Transverse colon (tissue), 4 donors: ENCODE results near the gene BORCS6. TPM values are rescaled to one million over a fixed set of nuclear protein-coding genes. Genes with fewer than 3 reads are reported as not detected.
A peak's percentile ranks its signal among the peaks of the same experiment; 100 is the strongest.

Experiments
- DNase-seq: peaks from one replicate; pipeline ENCODE4 v3.0.0-alpha.2; 2019
- H3K27ac ChIP-seq, 4 donors: fragments of 200-600 bp; sonication (generic); 2 replicates each; pipeline ENCODE4 v1.5.1; 2016 to 2018; ENCODE audit warnings: inconsistent platforms in 4 of 4
- H3K27me3 ChIP-seq: fragments of 200-600 bp; sonication (generic); 2 replicates; pipeline ENCODE4 v1.5.1; 2017; ENCODE audit warnings: inconsistent platforms
- H3K36me3 ChIP-seq, 4 donors: fragments of 200-600 bp; sonication (generic); 2 replicates each; pipeline ENCODE4 v1.5.1; 2017 to 2019; ENCODE audit warnings: inconsistent platforms in 4 of 4
- H3K4me1 ChIP-seq, 4 donors: fragments of 200-600 bp; sonication (generic); 2 replicates each; pipeline ENCODE4 v1.5.1; 2017 to 2020; ENCODE audit warnings: inconsistent platforms in 4 of 4
- H3K4me3 ChIP-seq, 4 donors: fragments of 200-600 bp; sonication (generic); 1 replicate in 1 of 4; 2 replicates in 3 of 4; pipeline versions ENCODE4 v1.5.1 to v1.6.1; 2017 to 2019; ENCODE audit warnings: inconsistent platforms in 4 of 4
- H3K9me3 ChIP-seq, 2 donors: fragments of 200-600 bp; sonication (generic); 2 replicates each; pipeline ENCODE4 v1.5.1; 2017 to 2019; ENCODE audit warnings: inconsistent platforms in 2 of 2
- EP300 ChIP-seq: sonication (generic); formaldehyde crosslinking; IDR thresholded peaks from one replicate; pipeline ENCODE4 v1.6.1; 2017; ENCODE audit warnings: antibody characterized with exemption, low read depth
- POLR2A ChIP-seq: fragments of 450-650 bp; IDR thresholded peaks from one replicate; pipeline ENCODE4 v1.6.1; 2016; ENCODE audit warnings: antibody characterized with exemption, mild to moderate bottlenecking, moderate library complexity
- POLR2AphosphoS5 ChIP-seq, 3 donors: sonication (generic); formaldehyde crosslinking; IDR thresholded peaks; one replicate each; pipeline ENCODE4 v1.6.1; 2016; ENCODE audit warnings: antibody characterized with exemption in 3 of 3
- WGBS, 2 donors: methylation state at CpG; one replicate each; pipeline ENCODE4 v1.1.5; 2018; ENCODE audit warnings: low coverage in 1 of 2; 5-methylcytosine and 5-hydroxymethylcytosine counted together
- in situ Hi-C, 4 donors: fragments of 200-750 bp; cut with MboI; loops; one replicate each; pipeline versions ENCODE4 v1.15.0 to v1.15.1; 2017; ENCODE audit warnings: low sequenced_read_pairs in 3 of 4, low pct_ligation_motif_present in 1 of 4, low pct_unique_long_range_greater_than_20kb in 1 of 4
- intact Hi-C: fragments of 100-400 bp; cut with DNase I; formaldehyde crosslinking; loops from one replicate; pipeline ENCODE4 v1.15.1; 2023; ENCODE audit warnings: low total_unique reads
- total RNA-seq, 4 donors: library from RNA; depleted of rRNA; stranded (reverse); fragments of >200 nt; gene quantifications; one replicate each; pipeline ENCODE4 v1.1.0, GENCODE V29; 2016
- TF ChIP-seq, protein P1 (sequence below), 5 experiments: fragments of 200-600 bp in 3 of 5; fragments of 450-650 bp in 2 of 5; sonication (generic) in 3 of 5; IDR thresholded peaks; 1 replicate in 2 of 5; 2 replicates in 3 of 5; pipeline ENCODE4 v1.5.1; 2016 to 2017; ENCODE audit warnings: antibody characterized with exemption in 5 of 5, inconsistent platforms in 3 of 5, mild to moderate bottlenecking in 2 of 5, moderate library complexity in 1 of 5

BORCS6 gene
- total RNA-seq, 4 donors from 2014 or later, result 3.2 to 17.1 (median 12.7) TPM

DNA sequence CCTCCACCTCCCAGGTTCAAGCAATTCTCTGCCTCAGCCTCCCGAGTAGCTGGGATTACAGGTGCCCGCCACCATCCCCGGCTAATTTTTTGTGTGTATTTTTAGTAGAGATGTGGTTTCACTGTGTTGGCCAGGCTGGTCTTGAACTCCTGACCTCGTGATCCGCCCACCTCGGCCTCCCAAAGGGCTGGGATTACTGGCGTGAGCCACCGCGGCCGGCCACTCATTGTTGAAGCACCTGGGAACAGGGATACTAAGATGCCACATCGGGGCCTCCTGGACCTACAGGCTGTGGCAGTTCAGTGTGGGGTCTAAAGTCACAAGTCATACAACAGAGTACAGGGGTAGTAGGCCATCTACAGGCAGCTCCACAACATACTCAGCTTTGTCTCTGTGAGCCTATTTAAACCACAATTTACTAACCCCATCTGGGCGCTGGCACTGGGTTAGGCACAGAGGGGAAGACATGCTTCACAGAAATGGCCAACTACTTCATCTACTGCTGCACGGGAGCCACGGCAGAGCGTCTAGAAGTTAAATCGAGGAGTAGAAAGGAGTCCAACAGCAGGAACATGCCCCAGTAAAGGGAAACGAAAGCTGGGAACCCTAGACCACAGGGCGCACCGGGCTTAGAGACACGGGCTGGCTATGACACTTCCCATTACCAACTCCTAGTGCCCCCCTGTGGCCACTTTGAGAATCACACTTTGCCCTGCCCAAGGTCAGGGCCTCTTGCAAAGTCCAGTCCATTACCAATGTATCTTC, 31.5 kb downstream of the BORCS6 start:
- peaks cover 22 to 63% (median 42%) of the 10 kb centered on the region in 4 donors for H3K4me1 ChIP-seq
- in situ Hi-C loops, result no loop called here

DNA sequence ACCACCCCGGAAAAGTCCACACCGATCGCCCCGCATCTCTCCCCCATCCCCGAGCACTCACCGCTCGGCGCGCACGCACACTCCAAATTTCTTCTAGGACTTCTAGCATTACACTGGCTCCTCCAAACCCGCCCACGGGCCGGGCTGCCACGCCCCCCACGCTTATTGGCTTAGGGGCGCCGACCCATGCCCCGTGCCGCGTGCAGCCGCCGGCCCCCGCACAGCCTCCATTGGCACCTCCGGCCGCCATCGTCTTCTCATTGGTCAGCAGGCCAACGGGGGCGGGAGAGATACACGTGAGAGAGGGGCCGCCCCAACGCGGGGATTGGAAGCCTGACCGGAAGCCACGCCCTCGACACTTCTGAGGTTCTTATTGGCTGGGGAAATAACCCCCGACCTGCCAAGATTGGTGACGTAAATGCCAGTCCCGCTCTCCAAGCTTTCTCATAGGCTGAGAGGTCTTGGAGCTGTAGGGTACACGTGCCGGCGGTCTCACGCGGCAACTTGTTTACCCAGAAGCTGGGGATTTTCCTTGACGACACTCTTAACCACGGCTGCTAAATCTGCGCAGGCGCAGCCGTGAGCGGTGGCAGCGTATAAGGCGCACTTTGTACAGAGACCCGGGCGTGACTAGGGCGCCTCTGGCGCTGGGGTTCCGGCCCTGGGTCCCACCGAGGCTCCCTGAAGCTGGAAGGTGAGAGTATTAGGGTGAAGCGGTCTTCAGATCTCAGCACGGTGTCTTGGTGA, 33.6 kb downstream of the BORCS6 start:
- TF ChIP-seq EP300 (peak; percentile 79), POLR2AphosphoS5 (IDR thresholded peaks at IDR 0.05) (peak; percentile 100), POLR2A (peak; percentile 100)
- TF ChIP-seq, protein P1, sequence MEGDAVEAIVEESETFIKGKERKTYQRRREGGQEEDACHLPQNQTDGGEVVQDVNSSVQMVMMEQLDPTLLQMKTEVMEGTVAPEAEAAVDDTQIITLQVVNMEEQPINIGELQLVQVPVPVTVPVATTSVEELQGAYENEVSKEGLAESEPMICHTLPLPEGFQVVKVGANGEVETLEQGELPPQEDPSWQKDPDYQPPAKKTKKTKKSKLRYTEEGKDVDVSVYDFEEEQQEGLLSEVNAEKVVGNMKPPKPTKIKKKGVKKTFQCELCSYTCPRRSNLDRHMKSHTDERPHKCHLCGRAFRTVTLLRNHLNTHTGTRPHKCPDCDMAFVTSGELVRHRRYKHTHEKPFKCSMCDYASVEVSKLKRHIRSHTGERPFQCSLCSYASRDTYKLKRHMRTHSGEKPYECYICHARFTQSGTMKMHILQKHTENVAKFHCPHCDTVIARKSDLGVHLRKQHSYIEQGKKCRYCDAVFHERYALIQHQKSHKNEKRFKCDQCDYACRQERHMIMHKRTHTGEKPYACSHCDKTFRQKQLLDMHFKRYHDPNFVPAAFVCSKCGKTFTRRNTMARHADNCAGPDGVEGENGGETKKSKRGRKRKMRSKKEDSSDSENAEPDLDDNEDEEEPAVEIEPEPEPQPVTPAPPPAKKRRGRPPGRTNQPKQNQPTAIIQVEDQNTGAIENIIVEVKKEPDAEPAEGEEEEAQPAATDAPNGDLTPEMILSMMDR (IDR thresholded peaks at IDR 0.05), result no peak
- H3K9me3 ChIP-seq, result no peaks in the 10 kb centered on the region
- in situ Hi-C loops (no loop called here), intact Hi-C loops (no loop called here)
- H3K4me1 ChIP-seq, result peaks cover 24 to 65% (median 45%) of the 10 kb centered on the region in 4 donors
- peak; percentile 100 for DNase-seq
- 1% methylated on average over 12 to 59 of the region's 59 CpGs for WGBS, 2 donors
- peak overlapping the region; percentile 99 to 100 (median 100) for H3K27ac ChIP-seq
- peak overlapping the region; percentile 69 to 94 (median 84) for H3K4me3 ChIP-seq
- H3K27me3 ChIP-seq, result no peaks in the 10 kb centered on the region
- H3K36me3 ChIP-seq, result peaks cover 0 to 3% (median 0%) of the 10 kb centered on the region in 4 donors

More for the DNA sequence above, 31.5 kb downstream of the BORCS6 start:
- intact Hi-C loops, result no loop called here
- Histone ChIP-seq H3K36me3 (peaks cover 0 to 3% (median 0%) of the 10 kb centered on the region in 4 donors), H3K27ac (peak overlapping the region; percentile 93 to 100 (median 97)), H3K27me3 (no peaks in the 10 kb centered on the region), H3K4me3 (no peak overlapping the region), H3K9me3 (no peaks in the 10 kb centered on the region)
- peak; percentile 97 for DNase-seq
- TF ChIP-seq POLR2A, result peak; percentile 35
- TF ChIP-seq, protein P1 (IDR thresholded peaks at IDR 0.05), result peak; percentile 91 to 99 (median 96)
- TF ChIP-seq EP300, result no peak
- TF ChIP-seq POLR2AphosphoS5 (IDR thresholded peaks at IDR 0.05), result peak in 2 of 3 donors; percentile 68 to 77
- 40 to 46% methylated on average over 2 to 20 of the region's 20 CpGs for WGBS, 2 donors

DNA sequence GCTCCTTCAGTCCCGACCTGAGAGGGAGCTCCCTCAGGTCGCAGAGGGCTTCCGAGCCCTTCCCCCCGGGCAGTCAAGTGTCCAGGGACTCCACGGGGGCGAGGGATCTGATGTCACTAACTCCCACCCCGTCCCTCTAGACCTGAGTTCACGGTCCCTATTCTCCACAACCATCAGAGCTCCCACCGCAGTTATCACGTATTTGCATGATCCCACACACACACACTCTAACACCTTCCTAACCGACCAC, 34.1 kb downstream of the BORCS6 start:
- TF ChIP-seq POLR2AphosphoS5 (IDR thresholded peaks at IDR 0.05) (no peak), EP300 (no peak), POLR2A (no peak)
- TF ChIP-seq, protein P1 (IDR thresholded peaks at IDR 0.05), result no peak
- intact Hi-C loops, result no loop called here
- H3K27me3 ChIP-seq, result no peaks in the 10 kb centered on the region
- peak overlapping the region; percentile 69 to 94 (median 84) for H3K4me3 ChIP-seq
- no peaks in the 10 kb centered on the region for H3K9me3 ChIP-seq
- no peak for DNase-seq
- in situ Hi-C loops, result no loop called here
- 0 to 8% methylated on average over 3 to 11 of the region's 11 CpGs for WGBS, 2 donors
- peak overlapping the region; percentile 95 to 100 (median 99) for H3K27ac ChIP-seq
- peaks cover 19 to 65% (median 45%) of the 10 kb centered on the region in 4 donors for H3K4me1 ChIP-seq
- peaks cover 0 to 3% (median 0%) of the 10 kb centered on the region in 4 donors for H3K36me3 ChIP-seq

DNA sequence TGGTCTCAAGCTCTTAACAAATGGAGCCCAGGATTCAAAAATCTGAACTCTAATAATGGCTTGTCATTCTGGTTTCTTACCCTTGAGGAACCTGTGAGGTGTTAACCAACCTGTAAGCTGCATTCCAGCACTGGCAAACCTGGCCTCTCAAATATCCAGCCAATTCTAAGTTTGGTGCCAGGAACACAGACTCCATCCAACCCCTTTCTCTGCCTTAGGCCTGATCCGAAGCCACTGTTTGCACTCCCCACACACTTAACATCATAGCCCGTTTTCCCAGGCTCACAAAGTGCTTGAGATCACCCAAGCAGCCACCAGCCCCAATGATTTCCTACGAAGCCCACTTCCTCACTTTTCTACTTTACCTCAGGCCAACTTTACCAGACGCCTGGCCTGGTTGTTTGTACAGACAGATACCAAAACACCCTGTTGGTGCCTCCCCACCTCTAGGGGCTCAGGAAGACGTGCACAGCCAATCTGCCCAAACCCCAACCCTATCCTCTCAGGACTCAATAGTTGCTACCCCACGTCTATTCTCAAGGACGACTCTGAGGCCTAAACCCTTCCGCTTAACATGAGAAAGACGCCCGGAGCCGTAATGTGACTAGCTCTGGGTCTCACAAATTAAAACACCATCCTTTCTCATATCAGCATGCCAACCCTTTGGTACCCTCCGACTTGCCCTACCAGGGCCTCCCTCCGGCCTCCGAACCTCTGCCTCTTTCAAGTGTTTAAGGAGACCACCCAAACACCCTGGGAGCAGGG, 34.6 kb downstream of the BORCS6 start:
- Histone ChIP-seq H3K27me3 (no peaks in the 10 kb centered on the region), H3K4me3 (peak overlapping the region; percentile 69 to 94 (median 84)), H3K4me1 (peaks cover 14 to 65% (median 46%) of the 10 kb centered on the region in 4 donors), H3K36me3 (peaks cover 0 to 5% (median under 1%) of the 10 kb centered on the region in 4 donors), H3K27ac (peak overlapping the region; percentile 95 to 100 (median 99)), H3K9me3 (no peaks in the 10 kb centered on the region)
- TF ChIP-seq, protein P1 (IDR thresholded peaks at IDR 0.05), result peak in 3 of 5 experiments; percentile 13 to 16 (median 13)
- TF ChIP-seq EP300, result no peak
- 29 to 41% methylated on average over 9 to 14 of the region's 14 CpGs for WGBS, 2 donors
- no peak for DNase-seq
- in situ Hi-C loops (no loop called here), intact Hi-C loops (no loop called here)
